GM18499 (cell line): ENCODE data around the gene SNORC.

Experiments used
- ATAC-seq: cut with Tn5 transposase; IDR thresholded peaks from one replicate; pipeline ENCODE4 v1.9.1; 2021; ENCODE audit warnings: moderate number of reproducible peaks; ENCODE audit not compliant: insufficient read depth, unreplicated experiment

SNORC gene

GRCh38 chr2:232920055-232920454 is 50.0 kb downstream of the SNORC start:
- no peak for ATAC-seq

- ATAC-seq, result no peak
Observed at GRCh38 chr2:232920760-232921159, 50.7 kb downstream of the SNORC start.

- no peak for ATAC-seq
Observed at GRCh38 chr2:232924433-232924832, 54.4 kb downstream of the SNORC start.

GRCh38 chr2:232925153-232925820 is 55.2 kb downstream of the SNORC start:
- ATAC-seq, result no peak

GRCh38 chr2:232925821-232926156 is 55.7 kb downstream of the SNORC start:
- ATAC-seq, result no peak

- no peak for ATAC-seq
Observed at GRCh38 chr2:232926431-232926939, 56.4 kb downstream of the SNORC start.

- no peak for ATAC-seq
Observed at GRCh38 chr2:232927032-232927792, 57.1 kb downstream of the SNORC start.

- ATAC-seq, result no peak
Observed at GRCh38 chr2:232927793-232928550, 57.9 kb downstream of the SNORC start.
